Small intestine (tissue), 7 donors: Measurements from ENCODE around the gene MEGF9. TPM values are rescaled to one million over a fixed set of nuclear protein-coding genes. Genes with fewer than 3 reads are reported as not detected.

Source experiments
- DNase-seq, 2 donors: peaks; one replicate each; pipeline versions ENCODE4 v3.0.0 to v3.0.0-alpha.2; 2013
- FAIRE-seq: peaks from 2 replicates; lab custom pipeline; 2012; peaks lifted over from hg19 to GRCh38; lab: Jason Lieb, UNC
- H3K27ac ChIP-seq, 3 donors: one replicate each; pipeline ENCODE4 v1.5.1; 2013; ENCODE audit warnings: low read length in 2 of 3, mild to moderate bottlenecking in 2 of 3, control low read depth in 1 of 3, inconsistent platforms in 1 of 3, low read depth in 1 of 3, moderate library complexity in 1 of 3
- H3K27me3 ChIP-seq, 3 donors: one replicate each; pipeline ENCODE4 v1.6.1; 2013; ENCODE audit warnings: low read length in 3 of 3, inconsistent platforms in 1 of 3; ENCODE audit not compliant: control insufficient read depth in 3 of 3, insufficient read depth in 3 of 3
- H3K36me3 ChIP-seq, 3 donors: one replicate each; pipeline ENCODE4 v1.6.1; 2013; ENCODE audit warnings: low read length in 3 of 3, inconsistent platforms in 1 of 3, low read depth in 1 of 3, mild to moderate bottlenecking in 1 of 3, moderate library complexity in 1 of 3; ENCODE audit not compliant: control insufficient read depth in 3 of 3, insufficient read depth in 2 of 3
- H3K4me1 ChIP-seq, 3 donors: one replicate each; pipeline ENCODE4 v1.6.1; 2013; ENCODE audit warnings: low read length in 2 of 3, inconsistent platforms in 1 of 3, low read depth in 1 of 3, mild to moderate bottlenecking in 1 of 3, moderate library complexity in 1 of 3; ENCODE audit not compliant: control insufficient read depth in 3 of 3, insufficient read depth in 2 of 3
- H3K4me3 ChIP-seq, 3 donors: one replicate each; pipeline ENCODE4 v1.5.1; 2013; ENCODE audit warnings: low read length in 3 of 3, control low read depth in 1 of 3, inconsistent platforms in 1 of 3, low read depth in 1 of 3, mild to moderate bottlenecking in 1 of 3, moderate library complexity in 1 of 3
- H3K9me3 ChIP-seq, 2 donors: one replicate each; pipeline ENCODE4 v1.6.1; 2013; ENCODE audit warnings: low read depth in 1 of 2, low read length in 1 of 2; ENCODE audit not compliant: control insufficient read depth in 2 of 2, insufficient read depth in 1 of 2
- WGBS, 3 donors: extraction: QIAGEN DNeasy Blood & Tissue Kit; methylation state at CpG; one replicate each; pipeline ENCODE4 v1.1.7; 2013; 5-methylcytosine and 5-hydroxymethylcytosine counted together
- polyA plus RNA-seq, 4 donors: library from polyadenylated mRNA; stranded (reverse) in 3 of 4; unstranded in 1 of 4; fragments of 200-250 nt in 3 of 4; fragments of 120-200 nt in 1 of 4; gene quantifications; one replicate each; pipeline versions ENCODE4 v1.2.1 to v1.2.3, GENCODE V29; 2013
- donor health status: healthy with polysubstance abuse.
- donor health status: control.
- donor health status: control.
- donor health status: Bipolar disorder and iron deficiency.
- donor health status: healthy.

The MEGF9 gene
- polyA plus RNA-seq, 4 donors, result 3.0 to 21.7 (median 5.1) TPM

- WGBS, 3 donors, result 93 to 100% (median 95%) methylated on average over 1 of the region's 1 CpG
- DNase-seq (no peak), FAIRE-seq (no peak)
- Histone ChIP-seq H3K27ac (no peak overlapping the region), H3K36me3 (no peaks in the 10 kb centered on the region), H3K9me3 (no peaks in the 10 kb centered on the region), H3K27me3 (no peaks in the 10 kb centered on the region), H3K4me1 (peaks cover 0 to 4% (median 0%) of the 10 kb centered on the region in 3 donors), H3K4me3 (no peak overlapping the region)
Measured at GRCh38 chr9:120692901-120693699, 21.2 kb downstream of the MEGF9 start.

- DNase-seq, result no peak
- no peak for FAIRE-seq
- Histone ChIP-seq H3K4me3 (no peak overlapping the region), H3K36me3 (no peaks in the 10 kb centered on the region), H3K4me1 (no peaks in the 10 kb centered on the region), H3K27ac (no peak overlapping the region), H3K9me3 (no peaks in the 10 kb centered on the region), H3K27me3 (no peaks in the 10 kb centered on the region)
Measured at GRCh38 chr9:120690372-120690771, 23.9 kb downstream of the MEGF9 start.

- no peak for DNase-seq
- no peaks in the 10 kb centered on the region for H3K9me3 ChIP-seq
- H3K36me3 ChIP-seq, result no peaks in the 10 kb centered on the region
- no peak overlapping the region for H3K4me3 ChIP-seq
- no peaks in the 10 kb centered on the region for H3K27me3 ChIP-seq
- H3K27ac ChIP-seq, result no peak overlapping the region
- no peak for FAIRE-seq
- WGBS, 3 donors, result 83 to 87% (median 85%) methylated on average over 3 of the region's 3 CpGs
- no peaks in the 10 kb centered on the region for H3K4me1 ChIP-seq
Measured at GRCh38 chr9:120689860-120690259, 24.4 kb downstream of the MEGF9 start.

GRCh38 chr9:120688758-120689157 is 25.5 kb downstream of the MEGF9 start:
- DNase-seq, result no peak
- no peaks in the 10 kb centered on the region for H3K4me1 ChIP-seq
- H3K27ac ChIP-seq, result no peak overlapping the region
- H3K36me3 ChIP-seq, result no peaks in the 10 kb centered on the region
- H3K4me3 ChIP-seq, result no peak overlapping the region
- FAIRE-seq, result no peak
- 62 to 74% (median 68%) methylated on average over 3 of the region's 3 CpGs for WGBS, 3 donors
- H3K27me3 ChIP-seq, result no peaks in the 10 kb centered on the region
- no peaks in the 10 kb centered on the region for H3K9me3 ChIP-seq

- H3K27me3 ChIP-seq, result no peaks in the 10 kb centered on the region
- no peak for DNase-seq
- no peak for FAIRE-seq
- no peak overlapping the region for H3K27ac ChIP-seq
- no peak overlapping the region for H3K4me3 ChIP-seq
- H3K4me1 ChIP-seq, result no peaks in the 10 kb centered on the region
- 78 to 88% (median 78%) methylated on average over 3 of the region's 3 CpGs for WGBS, 3 donors
- H3K36me3 ChIP-seq, result peaks cover 0 to 17% (median 0%) of the 10 kb centered on the region in 3 donors
- H3K9me3 ChIP-seq, result peaks cover 0 to 3% of the 10 kb centered on the region in 2 donors
Measured at GRCh38 chr9:120683150-120683549, 31.1 kb downstream of the MEGF9 start.

GRCh38 chr9:120681121-120681520 is 33.1 kb downstream of the MEGF9 start:
- no peak for DNase-seq
- WGBS, 3 donors, result 95 to 98% (median 95%) methylated on average over 6 of the region's 6 CpGs
- FAIRE-seq, result no peak

GRCh38 chr9:120680579-120680978 is 33.7 kb downstream of the MEGF9 start:
- FAIRE-seq, result no peak

More at GRCh38 chr9:120681121-120681520, 33.1 kb downstream of the MEGF9 start:
- H3K4me3 ChIP-seq, result no peak overlapping the region
- peaks cover 0 to 17% (median 0%) of the 10 kb centered on the region in 3 donors for H3K36me3 ChIP-seq
- no peaks in the 10 kb centered on the region for H3K4me1 ChIP-seq
- no peak overlapping the region for H3K27ac ChIP-seq
- no peaks in the 10 kb centered on the region for H3K27me3 ChIP-seq
- peaks cover 0 to 3% of the 10 kb centered on the region in 2 donors for H3K9me3 ChIP-seq

GRCh38 chr9:120680161-120680560 is 34.1 kb downstream of the MEGF9 start:
- H3K4me3 ChIP-seq, result no peak overlapping the region
- FAIRE-seq (no peak), DNase-seq (no peak)
- no peak overlapping the region for H3K27ac ChIP-seq
- H3K27me3 ChIP-seq, result no peaks in the 10 kb centered on the region
- H3K36me3 ChIP-seq, result peaks cover 0 to 17% (median 0%) of the 10 kb centered on the region in 3 donors
- no peaks in the 10 kb centered on the region for H3K4me1 ChIP-seq
- 91 to 100% (median 98%) methylated on average over 4 of the region's 4 CpGs for WGBS, 3 donors
- H3K9me3 ChIP-seq, result peaks cover 0 to 3% of the 10 kb centered on the region in 2 donors

More at GRCh38 chr9:120680579-120680978, 33.7 kb downstream of the MEGF9 start:
- Histone ChIP-seq H3K9me3 (peaks cover 0 to 3% of the 10 kb centered on the region in 2 donors), H3K27me3 (no peaks in the 10 kb centered on the region), H3K4me3 (no peak overlapping the region), H3K36me3 (peaks cover 0 to 17% (median 0%) of the 10 kb centered on the region in 3 donors), H3K4me1 (no peaks in the 10 kb centered on the region), H3K27ac (no peak overlapping the region)
- 93 to 96% (median 95%) methylated on average over 4 of the region's 4 CpGs for WGBS, 3 donors
- no peak for DNase-seq
